ENCODE measurements around the gene STK4. TPM values are rescaled to one million over a fixed set of nuclear protein-coding genes. Genes with fewer than 3 reads are reported as not detected.
"Not testable (repeated sequence)": the region's sequence is repeated elsewhere in the genome, so short reads cannot be mapped to it uniquely, and the experiment has no call there.

Gene STK4
- total RNA-seq, 2 donors from 2014 or later, result 271 to 280 TPM

DNA sequence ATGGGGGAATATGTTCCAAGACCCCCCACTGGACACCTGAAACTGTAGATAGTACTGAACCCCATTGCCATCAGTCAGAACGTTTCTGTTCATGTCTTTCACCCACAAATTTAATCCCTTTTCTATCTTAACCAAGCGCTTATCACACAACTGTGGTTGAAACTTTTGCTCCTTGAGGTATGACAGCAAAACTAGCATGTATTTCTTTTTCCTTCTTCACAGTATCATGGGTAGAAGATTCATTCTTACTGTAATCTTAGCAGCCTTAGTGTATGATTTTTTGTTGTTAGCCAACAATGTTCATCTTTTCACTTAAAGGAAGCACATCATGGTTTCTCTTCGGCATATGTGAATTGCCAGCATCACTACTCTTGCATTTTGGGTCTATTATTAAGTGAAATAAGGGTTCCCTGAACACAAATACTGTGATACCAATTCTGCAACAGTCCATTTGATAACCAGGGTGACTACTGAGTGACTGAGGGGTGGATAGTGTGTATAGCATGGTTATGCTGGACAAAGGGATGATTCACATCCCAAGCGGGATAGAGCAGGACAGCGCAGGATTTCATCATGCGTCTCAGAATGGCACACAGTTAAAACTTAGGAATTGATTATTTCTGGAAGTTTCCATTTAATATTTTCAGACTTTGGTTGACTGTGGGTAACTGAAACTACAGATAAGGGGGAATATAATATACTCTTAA is 92.9 kb downstream of the STK4 start:
- H3K27ac Mint-ChIP-seq, result peak overlapping the region; percentile 90

GRCh38 chr20:45060294-45060693 is 94.0 kb downstream of the STK4 start:
- peaks cover 12% of the 10 kb centered on the region for H3K36me3 Mint-ChIP-seq (ENCODE audit: low read depth)
- H3K4me3 Mint-ChIP-seq, result no peak overlapping the region
- H3K27ac Mint-ChIP-seq, result peak overlapping the region; percentile 73
- H3K27me3 Mint-ChIP-seq, result no peaks in the 10 kb centered on the region
- ATAC-seq (no peak), DNase-seq (no peak)
- H3K9me3 ChIP-seq (ENCODE audit: control insufficient read depth, low read length, poor library complexity, severe bottlenecking), result no peaks in the 10 kb centered on the region
- H3K4me1 Mint-ChIP-seq, result peaks cover 49% of the 10 kb centered on the region

More for the DNA sequence above, 92.9 kb downstream of the STK4 start:
- Mint-ChIP-seq H3K36me3 (ENCODE audit: low read depth) (peaks cover 12% of the 10 kb centered on the region), H3K4me1 (peaks cover 44% of the 10 kb centered on the region), H3K27me3 (no peaks in the 10 kb centered on the region), H3K4me3 (peak overlapping the region; percentile 47)
- H3K9me3 ChIP-seq (ENCODE audit: control insufficient read depth, low read length, poor library complexity, severe bottlenecking), result no peaks in the 10 kb centered on the region
- ATAC-seq, result no peak
- no peak for DNase-seq

GRCh38 chr20:45061244-45061643 is 94.9 kb downstream of the STK4 start:
- H3K27me3 Mint-ChIP-seq, result no peaks in the 10 kb centered on the region
- no peaks in the 10 kb centered on the region for H3K9me3 ChIP-seq (ENCODE audit: control insufficient read depth, low read length, poor library complexity, severe bottlenecking)
- no peak overlapping the region for H3K4me3 Mint-ChIP-seq
- ATAC-seq (no peak), DNase-seq (no peak)
- H3K36me3 Mint-ChIP-seq (ENCODE audit: low read depth), result peaks cover 8% of the 10 kb centered on the region
- H3K27ac Mint-ChIP-seq, result peak overlapping the region; percentile 73
- H3K4me1 Mint-ChIP-seq, result peaks cover 47% of the 10 kb centered on the region

GRCh38 chr20:45063107-45063506 is 96.8 kb downstream of the STK4 start:
- not testable (repeated sequence) for H3K9me3 ChIP-seq (ENCODE audit: control insufficient read depth, low read length, poor library complexity, severe bottlenecking); H3K27me3 Mint-ChIP-seq; ATAC-seq; DNase-seq; H3K4me3 Mint-ChIP-seq
- peaks cover 53% of the 10 kb centered on the region for H3K4me1 Mint-ChIP-seq
- peaks cover 10% of the 10 kb centered on the region for H3K36me3 Mint-ChIP-seq (ENCODE audit: low read depth)
- peak overlapping the region; percentile 32 for H3K27ac Mint-ChIP-seq

- Mint-ChIP-seq H3K4me1 (peaks cover 57% of the 10 kb centered on the region), H3K27me3 (no peaks in the 10 kb centered on the region), H3K27ac (peak overlapping the region; percentile 75), H3K36me3 (ENCODE audit: low read depth) (peaks cover 9% of the 10 kb centered on the region), H3K4me3 (peak overlapping the region; percentile 39)
- H3K9me3 ChIP-seq (ENCODE audit: control insufficient read depth, low read length, poor library complexity, severe bottlenecking), result no peaks in the 10 kb centered on the region
- ATAC-seq, result no peak
- DNase-seq, result no peak
Observed at GRCh38 chr20:45064812-45065211, 98.5 kb downstream of the STK4 start.

- no peaks in the 10 kb centered on the region for H3K9me3 ChIP-seq (ENCODE audit: control insufficient read depth, low read length, poor library complexity, severe bottlenecking)
- Mint-ChIP-seq H3K27ac (peak overlapping the region; percentile 59), H3K36me3 (ENCODE audit: low read depth) (peaks cover 14% of the 10 kb centered on the region), H3K4me1 (peaks cover 58% of the 10 kb centered on the region), H3K27me3 (no peaks in the 10 kb centered on the region), H3K4me3 (no peak overlapping the region)
- no peak for DNase-seq
- no peak for ATAC-seq
Observed at GRCh38 chr20:45066372-45066771, 100.1 kb downstream of the STK4 start.

DNA sequence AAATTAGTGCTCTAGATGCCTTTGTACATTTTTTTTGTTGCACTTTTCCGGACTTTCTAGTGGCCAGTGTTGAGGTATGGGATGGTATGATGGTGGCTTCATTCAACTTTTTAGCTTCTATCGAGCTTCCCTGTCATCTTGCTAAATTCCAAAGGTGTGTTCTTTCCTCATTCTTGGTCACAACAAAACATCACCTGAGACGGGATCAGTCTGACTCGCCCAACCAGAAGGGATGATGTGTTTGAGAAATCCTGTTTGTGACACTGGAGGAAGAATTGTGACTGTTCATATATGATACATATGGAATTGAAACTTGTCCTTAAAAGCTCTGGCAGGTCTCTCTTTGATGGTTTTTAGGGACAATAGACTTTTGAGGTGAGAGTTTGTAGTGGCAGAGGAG is 100.8 kb downstream of the STK4 start:
- Mint-ChIP-seq H3K27ac (peak overlapping the region; percentile 59), H3K4me3 (peak overlapping the region; percentile 36), H3K36me3 (ENCODE audit: low read depth) (peaks cover 14% of the 10 kb centered on the region), H3K4me1 (peaks cover 57% of the 10 kb centered on the region), H3K27me3 (no peaks in the 10 kb centered on the region)
- no peak for DNase-seq
- no peak for ATAC-seq
- no peaks in the 10 kb centered on the region for H3K9me3 ChIP-seq (ENCODE audit: control insufficient read depth, low read length, poor library complexity, severe bottlenecking)

DNA sequence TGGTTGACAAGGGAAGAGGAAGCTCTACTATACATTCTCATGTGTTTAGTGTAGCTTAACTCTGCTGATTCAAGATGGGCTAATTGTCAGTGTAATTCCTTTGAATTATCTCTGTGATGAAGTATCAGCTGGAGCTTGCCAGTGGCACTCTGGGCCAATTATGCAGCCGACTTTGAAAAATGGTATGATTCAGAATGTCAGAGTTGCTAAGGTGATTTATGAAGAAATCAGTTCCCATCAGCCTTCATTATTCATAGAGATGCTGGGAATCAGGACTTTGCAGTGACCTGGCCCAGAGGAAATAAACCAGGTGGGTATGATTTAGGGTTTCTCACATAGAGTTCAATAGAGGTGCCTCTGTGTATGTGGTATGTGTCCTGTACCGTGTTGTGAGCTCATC is 101.2 kb downstream of the STK4 start:
- no peak for ATAC-seq

DNA sequence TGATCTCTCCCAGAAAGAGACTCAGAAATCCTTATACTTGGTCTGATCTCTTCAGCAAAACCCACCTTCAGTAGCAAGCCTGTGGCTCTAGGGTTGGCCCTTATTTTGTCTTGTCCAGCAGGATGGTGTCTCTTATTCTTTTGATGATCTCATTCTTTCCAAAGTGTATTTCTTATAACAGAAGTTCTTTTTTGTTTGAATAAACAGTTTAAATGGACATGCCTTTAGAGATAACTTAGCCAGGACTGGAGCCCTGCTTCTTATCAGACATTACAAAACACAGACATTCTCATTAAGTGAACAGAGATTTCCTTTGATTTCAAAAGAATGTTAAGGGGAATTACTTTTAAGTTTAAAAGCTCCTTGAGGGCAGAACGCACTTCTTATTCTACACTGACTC is 102.9 kb downstream of the STK4 start:
- Mint-ChIP-seq H3K27ac (peak overlapping the region; percentile 73), H3K27me3 (no peaks in the 10 kb centered on the region), H3K4me3 (no peak overlapping the region), H3K36me3 (ENCODE audit: low read depth) (peaks cover 11% of the 10 kb centered on the region), H3K4me1 (peaks cover 51% of the 10 kb centered on the region)
- H3K9me3 ChIP-seq (ENCODE audit: control insufficient read depth, low read length, poor library complexity, severe bottlenecking), result no peaks in the 10 kb centered on the region
- ATAC-seq (no peak), DNase-seq (no peak)

More for the DNA sequence above, 101.2 kb downstream of the STK4 start:
- Mint-ChIP-seq H3K36me3 (ENCODE audit: low read depth) (peaks cover 14% of the 10 kb centered on the region), H3K4me3 (no peak overlapping the region), H3K4me1 (peaks cover 56% of the 10 kb centered on the region), H3K27me3 (no peaks in the 10 kb centered on the region), H3K27ac (peak overlapping the region; percentile 59)
- H3K9me3 ChIP-seq (ENCODE audit: control insufficient read depth, low read length, poor library complexity, severe bottlenecking), result no peaks in the 10 kb centered on the region
- DNase-seq, result no peak

GRCh38 chr20:45070932-45071632 is 104.8 kb downstream of the STK4 start:
- ATAC-seq (no peak), DNase-seq (no peak)
- peaks cover 38% of the 10 kb centered on the region for H3K4me1 Mint-ChIP-seq
- H3K36me3 Mint-ChIP-seq (ENCODE audit: low read depth), result peaks cover 15% of the 10 kb centered on the region
- no peak overlapping the region for H3K4me3 Mint-ChIP-seq
- H3K9me3 ChIP-seq (ENCODE audit: control insufficient read depth, low read length, poor library complexity, severe bottlenecking), result no peaks in the 10 kb centered on the region
- H3K27ac Mint-ChIP-seq, result peak overlapping the region; percentile 73
- no peaks in the 10 kb centered on the region for H3K27me3 Mint-ChIP-seq

DNA sequence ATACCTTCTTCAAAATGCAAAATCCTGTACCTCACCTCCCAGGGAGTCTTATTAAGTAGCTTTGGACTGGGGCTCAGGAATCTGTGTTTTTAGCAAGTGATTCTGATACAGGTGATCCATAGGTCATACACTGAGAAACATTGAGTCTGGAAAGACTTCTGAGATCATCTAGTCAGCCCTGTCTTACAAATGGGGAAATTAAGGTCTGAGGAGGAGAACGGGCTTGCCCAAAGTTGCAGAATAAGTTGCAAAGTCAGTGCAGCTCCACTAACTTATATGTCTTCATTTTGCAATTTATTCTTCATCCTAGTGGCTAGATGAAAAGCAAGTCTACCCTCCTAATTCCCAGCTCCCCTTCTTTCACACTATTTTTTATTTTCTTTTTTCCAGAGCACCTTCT is 105.8 kb downstream of the STK4 start:
- H3K4me1 Mint-ChIP-seq, result peaks cover 32% of the 10 kb centered on the region
- no peaks in the 10 kb centered on the region for H3K27me3 Mint-ChIP-seq
- DNase-seq, result no peak
- ATAC-seq, result no peak
- H3K27ac Mint-ChIP-seq, result peak overlapping the region; percentile 59
- H3K4me3 Mint-ChIP-seq, result no peak overlapping the region
- no peaks in the 10 kb centered on the region for H3K9me3 ChIP-seq (ENCODE audit: control insufficient read depth, low read length, poor library complexity, severe bottlenecking)
- H3K36me3 Mint-ChIP-seq (ENCODE audit: low read depth), result peaks cover 16% of the 10 kb centered on the region

- no peak for DNase-seq
- Mint-ChIP-seq H3K36me3 (ENCODE audit: low read depth) (peaks cover 12% of the 10 kb centered on the region), H3K4me1 (peaks cover 23% of the 10 kb centered on the region), H3K27ac (peak overlapping the region; percentile 59), H3K4me3 (no peak overlapping the region), H3K27me3 (no peaks in the 10 kb centered on the region)
- no peaks in the 10 kb centered on the region for H3K9me3 ChIP-seq (ENCODE audit: control insufficient read depth, low read length, poor library complexity, severe bottlenecking)
- ATAC-seq, result no peak
Observed at GRCh38 chr20:45073221-45073620, 106.9 kb downstream of the STK4 start.

DNA sequence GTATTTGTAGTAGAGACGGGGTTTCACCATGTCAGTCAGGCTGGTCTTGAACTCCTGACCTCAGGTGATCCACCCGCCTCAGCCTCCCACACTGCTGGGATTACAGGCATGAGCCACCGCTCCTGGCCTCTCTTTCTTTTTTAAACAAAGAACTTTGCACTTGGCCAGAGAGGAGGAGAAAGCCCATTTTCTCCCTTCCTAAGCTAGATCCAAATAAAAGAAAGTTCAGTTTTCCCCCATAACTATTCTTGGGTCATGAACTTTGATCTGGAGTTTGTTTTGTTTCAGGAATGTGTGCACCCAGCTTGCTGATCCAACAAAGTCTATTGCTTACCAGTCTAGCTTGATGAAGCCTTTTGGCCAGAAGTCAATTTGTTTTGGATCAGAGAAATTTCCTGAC is 111.2 kb downstream of the STK4 start:
- Mint-ChIP-seq H3K27me3 (no peaks in the 10 kb centered on the region), H3K4me3 (no peak overlapping the region), H3K27ac (no peak overlapping the region), H3K4me1 (peaks cover 7% of the 10 kb centered on the region), H3K36me3 (ENCODE audit: low read depth) (peaks cover 18% of the 10 kb centered on the region)
- ATAC-seq (no peak), DNase-seq (no peak)
- H3K9me3 ChIP-seq (ENCODE audit: control insufficient read depth, low read length, poor library complexity, severe bottlenecking), result peaks cover 4% of the 10 kb centered on the region

Measured in T-helper 17 cell (primary cell).